Keratinocyte (primary cell): Measurements from ENCODE around the gene FOXP2. TPM values are rescaled to one million over a fixed set of nuclear protein-coding genes. Genes with fewer than 3 reads are reported as not detected.

Experiments
- DNase-seq: peaks from one replicate; pipeline ENCODE4 v3.0.0-alpha.2; 2011; ENCODE audit warnings: low read depth, missing footprints, low spot score
- FAIRE-seq: peaks from 2 replicates; lab custom pipeline; 2011; peaks lifted over from hg19 to GRCh38; lab: Jason Lieb, UNC
- H2AFZ ChIP-seq: 2 replicates; pipeline ENCODE4 v1.6.0; 2012; ENCODE audit warnings: low read length, control low read depth, inconsistent platforms; ENCODE audit not compliant: control insufficient read depth
- H3K27ac ChIP-seq: 2 replicates; pipeline ENCODE4 v1.5.1; 2011; ENCODE audit warnings: low read length; ENCODE audit not compliant: control insufficient read depth, insufficient read depth
- H3K27me3 ChIP-seq: 3 replicates; pipeline ENCODE4 v1.6.0; 2011; ENCODE audit warnings: low read length; ENCODE audit not compliant: control insufficient read depth, insufficient read depth; ENCODE audit errors: extremely low read depth
- H3K36me3 ChIP-seq, 2 experiments: 2 replicates in 1 of 2; 3 replicates in 1 of 2; pipeline ENCODE4 v1.5.1; 2011; ENCODE audit warnings: low read length in 2 of 2, mild to moderate bottlenecking in 1 of 2; ENCODE audit not compliant: control insufficient read depth in 2 of 2, insufficient read depth in 2 of 2; ENCODE audit errors: extremely low read depth in 1 of 2
- H3K4me1 ChIP-seq: 3 replicates; pipeline ENCODE4 v1.5.1; 2011; ENCODE audit warnings: low read length; ENCODE audit not compliant: control insufficient read depth, insufficient read depth; ENCODE audit errors: extremely low read depth
- H3K4me2 ChIP-seq: 3 replicates; pipeline ENCODE4 v1.6.0; 2011; ENCODE audit warnings: low read depth, low read length; ENCODE audit not compliant: control insufficient read depth, insufficient read depth; ENCODE audit errors: extremely low read depth
- H3K4me3 ChIP-seq, 3 experiments: fragments of 200-600 bp in 1 of 3; sonication (generic) in 1 of 3; 2 replicates in 2 of 3; 3 replicates in 1 of 3; pipeline ENCODE4 v1.5.1; 2011 to 2016; ENCODE audit warnings: low read length in 3 of 3, mild to moderate bottlenecking in 3 of 3, control low read depth in 2 of 3, inconsistent platforms in 1 of 3, low read depth in 1 of 3, mixed read lengths in 1 of 3, mixed run types in 1 of 3, moderate library complexity in 1 of 3; ENCODE audit not compliant: control insufficient read depth in 2 of 3, insufficient read depth in 2 of 3; ENCODE audit errors: extremely low read depth in 1 of 3
- H3K79me2 ChIP-seq: 2 replicates; pipeline ENCODE4 v1.6.0; 2012; ENCODE audit warnings: low read length; ENCODE audit not compliant: control insufficient read depth, insufficient read depth
- H3K9ac ChIP-seq: 3 replicates; pipeline ENCODE4 v1.6.0; 2011; ENCODE audit warnings: low read length; ENCODE audit not compliant: control insufficient read depth, insufficient read depth; ENCODE audit errors: extremely low read depth
- H3K9me1 ChIP-seq: 3 replicates; pipeline ENCODE4 v1.6.0; 2011; ENCODE audit warnings: low read length; ENCODE audit not compliant: control insufficient read depth, insufficient read depth; ENCODE audit errors: extremely low read depth
- H3K9me3 ChIP-seq: 2 replicates; pipeline ENCODE4 v1.5.1; 2012; ENCODE audit warnings: low read depth, low read length; ENCODE audit not compliant: control insufficient read depth
- H4K20me1 ChIP-seq: 3 replicates; pipeline ENCODE4 v1.6.0; 2011; ENCODE audit warnings: low read length; ENCODE audit not compliant: control insufficient read depth, insufficient read depth; ENCODE audit errors: extremely low read depth
- CTCF ChIP-seq, 3 experiments: IDR thresholded peaks in 1 of 3; conservative IDR thresholded peaks in 1 of 3; optimal IDR thresholded peaks in 1 of 3; 2 replicates in 2 of 3; 3 replicates in 1 of 3; pipeline versions ENCODE3 to v1.5.1; 2011; ENCODE audit warnings: low read length in 3 of 3, mild to moderate bottlenecking in 3 of 3, moderate library complexity in 2 of 3, control low read depth in 1 of 3, inconsistent platforms in 1 of 3; ENCODE audit not compliant: insufficient read depth in 2 of 3; ENCODE audit errors: extremely low read depth in 1 of 3
- EZH2 ChIP-seq: IDR thresholded peaks from one replicate; pipeline ENCODE4 v1.6.1; 2012; ENCODE audit warnings: inconsistent platforms, mild to moderate bottlenecking, low read length, moderate library complexity
- dilution Hi-C: fragments of 300-500 bp; cut with MboI; formaldehyde crosslinking; loops from one replicate; pipeline ENCODE4 v1.7.0; 2020; ENCODE audit warnings: low sequenced_read_pairs; ENCODE audit not compliant: extremely low pct_ligation_motif_present
- polyA plus RNA-seq, 5 experiments: library from polyadenylated mRNA; depleted of rRNA in 3 of 5; stranded (reverse) in 3 of 5; stranded (forward) in 1 of 5; unstranded in 1 of 5; fragments of >200 nt; gene quantifications; 1 replicate in 1 of 5; 2 replicates in 3 of 5; 3 replicates in 1 of 5; pipeline versions ENCODE4 v1.2.1 to v1.2.3, GENCODE V29; 2011 to 2012; ENCODE audit warnings: missing spikeins in 2 of 5, low read depth in 1 of 5, low replicate concordance in 1 of 5

FOXP2 gene
- polyA plus RNA-seq, 1 donor (not counting 4 experiments of a cell fraction or from before 2014, with no cell fraction given), result 0.98 TPM

GRCh38 chr7:114660126-114660486 lies 245.5 kb downstream of the FOXP2 start:
- Histone ChIP-seq H3K4me2 (no peak overlapping the region), H3K4me1 (no peaks in the 10 kb centered on the region), H3K27ac (no peak overlapping the region), H3K27me3 (no peaks in the 10 kb centered on the region), H3K9ac (no peak overlapping the region), H3K9me1 (no peaks in the 10 kb centered on the region), H3K4me3 (no peak overlapping the region), H3K9me3 (no peaks in the 10 kb centered on the region), H4K20me1 (no peaks in the 10 kb centered on the region), H3K79me2 (no peaks in the 10 kb centered on the region), H2AFZ (peak overlapping the region; percentile 17), H3K36me3 (no peaks in the 10 kb centered on the region)
- no peak for DNase-seq
- no peak for FAIRE-seq
- TF ChIP-seq CTCF (optimal IDR thresholded peaks at IDR 0.05 in 1 of 3, IDR thresholded peaks at IDR 0.05 in 1 of 3, conservative IDR thresholded peaks at IDR 0.05 in 1 of 3; ENCODE audit: extremely low read depth in 1 of 3, insufficient read depth in 2 of 3, low read length in 3 of 3) (no peak), EZH2 (no peak)
- dilution Hi-C loops, result no loop called here

- Histone ChIP-seq H3K9me3 (no peaks in the 10 kb centered on the region), H3K27me3 (no peaks in the 10 kb centered on the region), H3K9me1 (no peaks in the 10 kb centered on the region), H2AFZ (no peak overlapping the region), H3K4me2 (no peak overlapping the region), H3K27ac (no peak overlapping the region), H3K36me3 (no peaks in the 10 kb centered on the region), H4K20me1 (no peaks in the 10 kb centered on the region), H3K4me3 (no peak overlapping the region), H3K9ac (no peak overlapping the region), H3K4me1 (no peaks in the 10 kb centered on the region), H3K79me2 (no peaks in the 10 kb centered on the region)
- DNase-seq (no peak), FAIRE-seq (no peak)
- TF ChIP-seq EZH2 (no peak), CTCF (optimal IDR thresholded peaks at IDR 0.05 in 1 of 3, IDR thresholded peaks at IDR 0.05 in 1 of 3, conservative IDR thresholded peaks at IDR 0.05 in 1 of 3; ENCODE audit: extremely low read depth in 1 of 3, insufficient read depth in 2 of 3, low read length in 3 of 3) (no peak)
- dilution Hi-C loops, result no loop called here
These were observed 246.1 kb downstream of the FOXP2 start for GRCh38 chr7:114660753-114661152.
